Liver (tissue), 3 donors: ENCODE measurements around the gene CETN3.

Source experiments
- ATF3 ChIP-seq: IDR thresholded peaks from 2 replicates; pipeline ENCODE4 v1.6.1; 2016; ENCODE audit warnings: antibody characterized with exemption
- CTCF ChIP-seq: fragments of 150-350 bp; IDR thresholded peaks from 2 replicates; pipeline ENCODE4 v1.5.1; 2017; ENCODE audit warnings: improper control_type of control experiment, low read depth, low read length; ENCODE audit not compliant: missing input control
- NR2F2 ChIP-seq: IDR thresholded peaks from 2 replicates; pipeline ENCODE4 v1.6.1; 2016; ENCODE audit warnings: antibody characterized with exemption
- REST ChIP-seq: IDR thresholded peaks from 2 replicates; pipeline ENCODE4 v1.6.1; 2016; ENCODE audit warnings: antibody characterized with exemption, mild to moderate bottlenecking
- SP1 ChIP-seq: IDR thresholded peaks from 2 replicates; pipeline ENCODE4 v1.6.1; 2018; ENCODE audit warnings: antibody characterized with exemption, mild to moderate bottlenecking
- donor health status: healthy.
- donor health status: healthy.

GRCh38 chr5:90390928-90391327 lies 18.6 kb downstream of the CETN3 start:
- TF ChIP-seq CTCF (no peak), ATF3 (no peak), SP1 (no peak), NR2F2 (no peak), REST (no peak)
